ENCODE measurements around the gene OR51B2. TPM values are rescaled to one million over a fixed set of nuclear protein-coding genes. Genes with fewer than 3 reads are reported as not detected.

Gene OR51B2
- total RNA-seq, 2 donors from 2014 or later, result not detected

DNA sequence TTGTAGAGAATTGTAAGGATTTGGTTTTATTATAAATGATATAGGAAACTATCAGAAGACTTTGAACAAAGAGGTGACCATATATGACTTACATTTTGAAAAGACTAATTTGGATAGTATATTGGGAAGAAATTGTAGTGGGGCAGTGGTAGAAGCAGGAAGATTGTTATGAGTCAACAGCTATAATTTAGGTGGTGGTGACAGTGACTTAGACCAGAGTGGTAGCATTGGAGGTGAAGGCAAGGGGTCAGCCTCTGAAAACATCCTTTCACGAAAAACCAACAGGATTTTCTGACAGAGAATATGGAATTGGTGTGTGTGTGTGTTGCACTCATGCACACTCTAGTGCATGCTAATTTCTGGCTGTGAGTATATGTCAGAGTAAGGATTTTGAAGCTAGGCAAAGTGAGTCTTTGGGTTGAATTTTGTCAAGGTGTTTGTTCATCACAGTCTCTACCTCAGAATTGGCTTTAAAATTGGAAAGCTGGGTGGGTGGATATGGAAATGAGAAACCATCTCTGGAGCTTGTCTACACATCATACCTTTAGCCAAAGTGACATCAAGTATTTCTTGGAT lies 46.2 kb downstream of the OR51B2 start:
- TF ChIP-seq, protein P1, sequence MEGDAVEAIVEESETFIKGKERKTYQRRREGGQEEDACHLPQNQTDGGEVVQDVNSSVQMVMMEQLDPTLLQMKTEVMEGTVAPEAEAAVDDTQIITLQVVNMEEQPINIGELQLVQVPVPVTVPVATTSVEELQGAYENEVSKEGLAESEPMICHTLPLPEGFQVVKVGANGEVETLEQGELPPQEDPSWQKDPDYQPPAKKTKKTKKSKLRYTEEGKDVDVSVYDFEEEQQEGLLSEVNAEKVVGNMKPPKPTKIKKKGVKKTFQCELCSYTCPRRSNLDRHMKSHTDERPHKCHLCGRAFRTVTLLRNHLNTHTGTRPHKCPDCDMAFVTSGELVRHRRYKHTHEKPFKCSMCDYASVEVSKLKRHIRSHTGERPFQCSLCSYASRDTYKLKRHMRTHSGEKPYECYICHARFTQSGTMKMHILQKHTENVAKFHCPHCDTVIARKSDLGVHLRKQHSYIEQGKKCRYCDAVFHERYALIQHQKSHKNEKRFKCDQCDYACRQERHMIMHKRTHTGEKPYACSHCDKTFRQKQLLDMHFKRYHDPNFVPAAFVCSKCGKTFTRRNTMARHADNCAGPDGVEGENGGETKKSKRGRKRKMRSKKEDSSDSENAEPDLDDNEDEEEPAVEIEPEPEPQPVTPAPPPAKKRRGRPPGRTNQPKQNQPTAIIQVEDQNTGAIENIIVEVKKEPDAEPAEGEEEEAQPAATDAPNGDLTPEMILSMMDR (IDR thresholded peaks at IDR 0.05), result no peak

DNA sequence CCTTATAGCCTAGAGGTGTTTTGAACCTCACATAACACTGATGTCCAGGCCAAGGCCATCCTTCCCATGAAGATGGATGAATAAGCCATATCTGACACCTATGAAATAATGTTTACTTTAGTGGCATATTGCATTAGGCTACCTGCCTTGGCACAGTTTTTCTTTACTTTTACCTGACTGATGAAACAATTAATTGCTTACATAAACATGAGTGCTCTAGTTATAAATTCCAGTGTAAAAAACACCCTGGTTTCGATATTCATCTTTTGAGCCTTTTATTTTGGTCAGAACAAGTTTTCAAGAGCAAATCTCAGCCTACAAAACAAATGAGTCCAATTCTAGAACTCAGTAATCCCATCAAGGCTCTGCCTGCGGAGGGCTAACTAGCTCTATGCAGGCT lies 47.4 kb downstream of the OR51B2 start:
- no peak for DNase-seq (ENCODE audit: low spot score)
- no peaks in the 10 kb centered on the region for H3K4me1 ChIP-seq
- H3K27ac ChIP-seq, result no peak overlapping the region
- H3K4me3 ChIP-seq, result no peak overlapping the region
- no peaks in the 10 kb centered on the region for H3K36me3 ChIP-seq
- no peaks in the 10 kb centered on the region for H3K27me3 ChIP-seq
- TF ChIP-seq, protein P1 (IDR thresholded peaks at IDR 0.05), result no peak
- H3K9me3 ChIP-seq, result no peaks in the 10 kb centered on the region

More for the DNA sequence above, 46.2 kb downstream of the OR51B2 start:
- Histone ChIP-seq H3K27ac (no peak overlapping the region), H3K4me1 (no peaks in the 10 kb centered on the region), H3K9me3 (no peaks in the 10 kb centered on the region), H3K36me3 (no peaks in the 10 kb centered on the region), H3K4me3 (no peak overlapping the region), H3K27me3 (no peaks in the 10 kb centered on the region)
- no peak for DNase-seq (ENCODE audit: low spot score)

DNA sequence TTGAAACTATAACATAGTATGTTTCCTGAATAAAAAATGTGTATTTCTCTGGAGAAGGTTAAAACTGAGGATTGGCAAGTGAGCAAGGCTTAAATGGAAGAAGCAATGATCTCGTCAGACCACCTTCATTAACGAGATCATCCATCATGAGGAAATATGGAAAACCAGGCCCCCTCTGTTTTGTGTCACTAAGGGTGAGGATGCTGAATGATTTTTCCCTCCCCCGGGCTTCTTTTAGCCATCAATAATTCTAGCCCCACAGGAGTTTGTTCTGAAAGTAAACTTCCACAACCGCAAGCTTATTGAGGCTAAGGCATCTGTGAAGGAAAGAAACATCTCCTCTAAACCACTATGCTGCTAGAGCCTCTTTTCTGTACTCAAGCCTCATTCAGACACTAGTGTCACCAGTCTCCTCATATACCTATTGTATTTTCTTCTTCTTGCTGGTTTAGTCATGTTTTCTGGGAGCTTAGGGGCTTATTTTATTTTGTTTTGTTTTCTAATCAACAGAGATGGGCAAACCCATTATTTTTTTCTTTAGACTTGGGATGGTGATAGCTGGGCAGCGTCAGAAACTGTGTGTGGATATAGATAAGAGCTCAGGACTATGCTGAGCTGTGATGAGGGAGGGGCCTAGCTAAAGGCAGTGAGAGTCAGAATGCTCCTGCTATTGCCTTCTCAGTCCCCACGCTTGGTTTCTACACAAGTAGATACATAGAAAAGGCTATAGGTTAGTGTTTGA lies 48.6 kb downstream of the OR51B2 start:
- no peaks in the 10 kb centered on the region for H3K36me3 ChIP-seq
- H3K27me3 ChIP-seq, result no peaks in the 10 kb centered on the region
- DNase-seq (ENCODE audit: low spot score), result no peak
- no peaks in the 10 kb centered on the region for H3K4me1 ChIP-seq
- TF ChIP-seq, protein P1 (IDR thresholded peaks at IDR 0.05), result no peak
- no peaks in the 10 kb centered on the region for H3K9me3 ChIP-seq
- H3K4me3 ChIP-seq, result no peak overlapping the region
- no peak overlapping the region for H3K27ac ChIP-seq

DNA sequence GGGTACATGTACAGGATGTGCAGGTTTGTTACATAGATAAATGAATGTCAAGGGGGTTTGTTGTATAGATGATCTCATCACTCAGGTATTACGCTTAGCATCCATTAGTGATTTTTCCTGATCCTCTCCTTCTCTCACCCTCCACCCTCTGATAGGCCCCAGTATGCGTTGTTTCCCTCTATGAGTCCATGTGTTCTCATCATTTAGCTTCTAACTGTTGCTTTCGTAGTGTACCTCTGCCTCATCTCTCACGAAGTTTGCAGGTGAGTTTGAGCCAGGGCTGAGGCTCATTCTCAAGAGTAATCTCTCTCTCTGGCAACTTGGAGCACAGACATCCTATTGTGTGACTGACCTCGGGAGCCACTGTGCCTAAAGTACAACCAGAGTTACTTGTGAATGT lies 49.7 kb downstream of the OR51B2 start:
- Histone ChIP-seq H3K4me1 (no peaks in the 10 kb centered on the region), H3K36me3 (no peaks in the 10 kb centered on the region), H3K4me3 (no peak overlapping the region), H3K27me3 (no peaks in the 10 kb centered on the region), H3K9me3 (no peaks in the 10 kb centered on the region), H3K27ac (no peak overlapping the region)
- TF ChIP-seq, protein P1 (IDR thresholded peaks at IDR 0.05), result no peak
- no peak for DNase-seq (ENCODE audit: low spot score)

Other genes starting within 250 kb of the OR51B2 start
- not detected for gene OR52A5, start 185.9 kb downstream of the OR51B2 start, total RNA-seq
- not detected for gene OR52A1, start 169.5 kb downstream of the OR51B2 start, total RNA-seq
- not detected for gene OR51V1, start 123.6 kb downstream of the OR51B2 start, total RNA-seq
- gene HBB, start 97.2 kb downstream of the OR51B2 start, total RNA-seq, result 1,000 to 10,000 TPM; 1,514 to 1,650 TPM
- gene HBD, start 89.8 kb downstream of the OR51B2 start, total RNA-seq, result 1 to 10 TPM; 2.1 to 2.4 TPM
- not detected for gene HBG1, start 74.4 kb downstream of the OR51B2 start, total RNA-seq
- under 1 TPM in 1 of 2 donors, not detected in 1; 0.90 TPM for gene HBG2, start 69.5 kb downstream of the OR51B2 start, total RNA-seq
- gene HBE1, start 54.4 kb downstream of the OR51B2 start, total RNA-seq, result not detected
- gene OR51B4, start 22.4 kb downstream of the OR51B2 start, total RNA-seq, result not detected
- gene OR51B5, start 19.2 kb upstream of the OR51B2 start, total RNA-seq, result not detected
- not detected for gene OR51B6, start 27.2 kb upstream of the OR51B2 start, total RNA-seq
- gene OR51M1, start 59.5 kb upstream of the OR51B2 start, total RNA-seq, result not detected
- gene OR51Q1, start 97.8 kb upstream of the OR51B2 start, total RNA-seq, result not detected
- not detected for gene OR51I1, start 117.2 kb upstream of the OR51B2 start, total RNA-seq
- gene OR51I2, start 125.0 kb upstream of the OR51B2 start, total RNA-seq, result not detected
- not detected for gene OR52D1, start 164.4 kb upstream of the OR51B2 start, total RNA-seq
- not detected for gene UBQLN3, start 185.7 kb upstream of the OR51B2 start, total RNA-seq
- gene UBQLNL, start 192.4 kb upstream of the OR51B2 start, total RNA-seq, result under 1 TPM in 1 of 2 donors, not detected in 1; 0.30 TPM
- gene OR52H1, start 224.2 kb upstream of the OR51B2 start, total RNA-seq, result not detected

Data from right atrium auricular region (tissue), 2 donors.